Heart right ventricle (tissue), 16 donors: ENCODE measurements around the gene NRROS. TPM values are rescaled to one million over a fixed set of nuclear protein-coding genes. Genes with fewer than 3 reads are reported as not detected.
"Not testable (repeated sequence)": the region's sequence is repeated elsewhere in the genome, so short reads cannot be mapped to it uniquely, and the experiment has no call there.

Experiments
- ATAC-seq, 8 donors: fragments of 200-7000 bp; cut with Tn5 transposase; one replicate each; pipeline ENCODE4 v1.9.1; 2020; ENCODE audit warnings: mild to moderate bottlenecking in 8 of 8, moderate library complexity in 8 of 8, moderate number of reproducible peaks in 1 of 8
- DNase-seq, 2 donors: peaks; one replicate each; pipeline ENCODE4 v3.0.0-alpha.2; 2020
- H3K27ac ChIP-seq, 10 donors: fragments of 200-600 bp; sonication (generic) in 2 of 10; one replicate each; pipeline versions ENCODE4 v1.5.0 to v1.8.0; 2020 to 2022; ENCODE audit warnings: mild to moderate bottlenecking in 3 of 10
- H3K27me3 ChIP-seq, 7 donors: fragments of 200-600 bp; one replicate each; pipeline ENCODE4 v1.8.0; 2021 to 2022; ENCODE audit warnings: mild to moderate bottlenecking in 2 of 7
- H3K36me3 ChIP-seq, 9 donors: fragments of 200-600 bp; sonication (generic) in 1 of 9; one replicate each; pipeline versions ENCODE4 v1.5.0 to v1.8.0; 2020 to 2022; ENCODE audit warnings: mild to moderate bottlenecking in 2 of 9
- H3K4me1 ChIP-seq, 9 donors: fragments of 200-600 bp; sonication (generic) in 1 of 9; one replicate each; pipeline versions ENCODE4 v1.5.0 to v1.8.0; 2020 to 2022; ENCODE audit warnings: mild to moderate bottlenecking in 4 of 9
- H3K4me3 ChIP-seq, 10 donors: fragments of 200-600 bp; sonication (generic) in 2 of 10; one replicate each; pipeline versions ENCODE4 v1.5.0 to v1.8.0; 2020 to 2022; ENCODE audit warnings: mild to moderate bottlenecking in 7 of 10, moderate library complexity in 2 of 10
- H3K9me3 ChIP-seq, 11 donors: fragments of 200-600 bp in 10 of 11; sonication (generic) in 2 of 11; one replicate each; pipeline versions ENCODE4 v1.5.0 to v1.8.0; 2013 to 2022; ENCODE audit warnings: mild to moderate bottlenecking in 2 of 11, control low read depth in 1 of 11, moderate library complexity in 1 of 11
- CTCF ChIP-seq, 9 donors: fragments of 200-600 bp; sonication (generic) in 2 of 9; IDR thresholded peaks; one replicate each; pipeline versions ENCODE4 v1.5.0 to v1.8.0; 2021 to 2022; ENCODE audit warnings: antibody characterized with exemption in 9 of 9, mild to moderate bottlenecking in 5 of 9, moderate library complexity in 1 of 9
- whole genome bisulfite sequencing, 2 donors: extraction: QIAGEN DNeasy Blood & Tissue Kit; methylation state at CpG; one replicate each; pipeline ENCODE4 v1.1.7; 2013; ENCODE audit warnings: inconsistent platforms in 1 of 2; 5-methylcytosine and 5-hydroxymethylcytosine counted together
- intact Hi-C, 10 donors: fragments of 100-400 bp; cut with DNase I; formaldehyde crosslinking; loops; one replicate each; pipeline versions ENCODE4 v1.11.1 to v1.14.2; 2022
- polyA plus RNA-seq, 2 donors: library from polyadenylated mRNA; stranded (reverse); fragments of 200-250 nt; gene quantifications; one replicate each; pipeline ENCODE4 v1.2.3, GENCODE V29; 2013
- total RNA-seq, 10 donors: library from RNA; stranded (reverse); fragmentation: NEBNext Ultra II Directional in 3 of 10; extraction: Animal tissue kit (Norgen Biotek cat#: 25700) in 3 of 10; gene quantifications; one replicate each; pipeline versions ENCODE4 v1.2.1 to v1.2.4, GENCODE V29; 2021 to 2023
- donor health status: Arrhythmogenic right ventricular cardiomyopathy.
- donor health status: ischemic (EF 13 %, LVEDD 7.1; RV severe dilation, severe dysfunction).
- donor health status: healthy with polysubstance abuse.
- donor health status: DM: no; HTN: yes; CAD: no.
- donor health status: DM: no; HTN: no; CAD: no.
- donor health status: ischemic (EF 25% LVEDD 6.9; RV normal size, moderate dysfunction).
- donor health status: ischemic (EF 25% LVEDD 5.7; RV mildly dilated, moderate dysfunction).
- donor health status: healthy.
- donor health status: DM: yes; HTN: yes; CAD: no.
- donor health status: Ischemic cardiomyopathy.
- donor health status: ischemic (EF 35%, LVEDD 5.7; RV mildly dilated, moderate dysfunction).
- donor health status: nonischemic (EF 11% LVEDD 7.7; RV severe dilation, severe dysfunction).
- donor health status: DM: yes; HTN: yes; CAD: no.
- donor health status: PGD.
- donor health status: ischemic (EF 29% LVEDD 5.4; RV normal size, mild dysfunction).
- donor health status: nonischemic (EF 23%, LVEDD 6.1; RV moderate dilation, normal function).

The NRROS gene
- total and polyA plus RNA-seq, 12 donors, result 1.1 to 11.7 (median 2.7) TPM

GRCh38 chr3:196634829-196635228 lies 4.7 kb upstream of the NRROS start:
- ATAC-seq, result no peak
- no peak for DNase-seq
- Histone ChIP-seq H3K9me3 (no peaks in the 10 kb centered on the region), H3K27me3 (peaks cover 0 to 13% (median 2%) of the 10 kb centered on the region in 7 donors), H3K36me3 (no peaks in the 10 kb centered on the region), H3K27ac (peak overlapping the region in 3 of 10 donors; percentile 25 to 76 (median 39)), H3K4me1 (peaks cover 0 to 70% (median 28%) of the 10 kb centered on the region in 9 donors), H3K4me3 (no peak overlapping the region)
- WGBS, 2 donors, result 83 to 85% methylated on average over 7 of the region's 7 CpGs
- TF ChIP-seq CTCF (IDR thresholded peaks at IDR 0.05), result no peak
- intact Hi-C loops, result loop anchor here in 3 of 10 donors (5.0 kb wide), 2 partner anchors 37 to 42 kb away; no protein-coding TSS in a partner anchor

DNA sequence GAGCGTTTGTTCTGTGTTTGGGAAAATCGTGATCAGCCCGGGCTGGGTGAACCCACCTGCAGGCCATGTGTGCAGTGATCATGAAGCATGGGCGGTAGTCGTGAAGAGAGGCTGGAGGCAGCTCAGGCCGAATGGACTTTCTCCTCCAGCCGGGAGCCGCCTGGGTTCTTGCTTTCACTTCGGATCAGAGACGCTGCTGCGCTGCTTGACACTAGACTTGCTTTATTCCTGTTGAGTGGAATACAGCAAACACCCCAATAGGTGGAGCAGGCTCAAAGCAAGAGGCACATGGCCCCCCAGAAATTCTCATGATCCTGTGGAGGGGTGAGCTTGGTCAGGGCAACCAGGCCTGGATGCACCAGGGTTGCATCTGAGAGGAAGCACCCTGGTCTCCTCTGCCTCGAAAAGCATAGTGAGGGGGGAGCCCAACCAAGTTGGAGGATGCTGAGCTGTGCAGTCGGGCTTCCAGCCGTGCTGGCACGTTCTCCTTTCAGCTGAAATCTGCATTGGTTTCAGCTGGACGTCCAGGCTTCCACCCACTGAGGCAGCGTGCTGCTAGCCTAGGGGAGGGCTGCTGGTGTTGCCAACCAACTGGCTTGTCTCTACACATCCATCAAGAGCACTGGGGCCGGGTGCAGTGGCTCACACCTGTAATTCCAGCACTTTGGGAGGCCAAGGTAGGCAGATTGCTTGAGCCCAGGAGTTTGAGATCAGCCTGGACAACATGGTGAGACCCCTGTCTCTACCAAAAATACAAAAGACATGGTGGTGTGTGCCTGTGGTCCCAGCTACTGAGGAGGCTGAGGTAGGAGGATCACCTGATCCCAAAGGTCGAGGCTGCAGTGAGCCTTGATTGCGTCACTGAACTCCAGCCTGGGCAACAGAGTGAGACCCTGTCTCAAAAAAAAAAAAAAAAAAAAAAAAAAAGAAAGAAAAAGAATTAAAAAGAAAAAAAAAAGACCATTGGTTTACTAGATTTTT lies 2.8 kb upstream of the NRROS start:
- 82 to 84% methylated on average over 20 of the region's 20 CpGs for WGBS, 2 donors
- Histone ChIP-seq H3K9me3 (no peaks in the 10 kb centered on the region), H3K27me3 (peaks cover 0 to 24% (median 12%) of the 10 kb centered on the region in 7 donors), H3K4me1 (peaks cover 0 to 73% (median 26%) of the 10 kb centered on the region in 9 donors), H3K4me3 (no peak overlapping the region), H3K36me3 (no peaks in the 10 kb centered on the region), H3K27ac (peak overlapping the region in 1 of 10 donors; percentile 76)
- intact Hi-C loops, result loop anchor here in 3 of 10 donors (5.0 kb wide), 2 partner anchors 36 to 41 kb away; no protein-coding TSS in a partner anchor
- ATAC-seq (no peak), DNase-seq (peak in 1 of 2 donors; percentile 18)
- TF ChIP-seq CTCF (IDR thresholded peaks at IDR 0.05), result no peak

- peaks cover 0 to 28% (median 12%) of the 10 kb centered on the region in 7 donors for H3K27me3 ChIP-seq
- not testable (repeated sequence) for H3K4me3 ChIP-seq, H3K9me3 ChIP-seq, H3K36me3 ChIP-seq, DNase-seq, ATAC-seq
- 83 to 90% methylated on average over 4 of the region's 4 CpGs for WGBS, 2 donors
- intact Hi-C loops, result loop anchor here in 3 of 10 donors (5.0 kb wide), 2 partner anchors 34 to 39 kb away; no protein-coding TSS in a partner anchor
- H3K4me1 ChIP-seq, result peaks cover 0 to 77% (median 20%) of the 10 kb centered on the region in 9 donors
- peak overlapping the region in 1 of 10 donors; percentile 94 for H3K27ac ChIP-seq
These were observed 1.6 kb upstream of the NRROS start for GRCh38 chr3:196637941-196638340.

DNA sequence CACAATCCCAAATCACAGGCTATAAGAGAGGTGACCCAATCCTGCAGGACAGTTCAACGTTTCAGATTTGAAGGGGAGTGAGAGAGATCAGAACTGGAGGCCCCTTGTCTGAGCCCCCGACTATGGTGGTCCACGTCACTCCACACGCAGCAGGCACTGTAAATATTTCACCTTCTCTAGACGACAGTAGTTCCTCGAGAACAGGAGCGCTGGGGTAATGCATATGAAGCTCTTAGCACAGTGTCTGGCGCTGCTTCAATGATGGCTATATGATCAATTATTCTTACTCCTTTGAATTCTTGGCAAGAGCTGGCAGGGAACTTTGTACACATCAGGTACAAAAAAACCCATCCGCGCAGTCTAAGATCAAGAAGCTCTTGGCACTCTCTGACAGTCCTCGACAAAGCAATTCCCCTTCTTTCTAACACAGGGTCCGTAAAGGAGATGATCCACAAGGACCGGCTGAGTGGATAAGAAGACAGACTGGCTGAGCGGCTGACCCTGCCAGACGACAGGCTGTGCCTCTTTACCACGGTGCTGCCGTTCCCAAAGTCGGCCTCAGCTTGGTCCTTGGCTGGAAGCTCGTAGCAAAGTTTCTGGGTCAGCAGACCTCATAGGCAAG lies 522 bp upstream of the NRROS start:
- Histone ChIP-seq H3K27ac (peak overlapping the region; percentile 59 to 94 (median 77)), H3K4me1 (peaks cover 0 to 77% (median 12%) of the 10 kb centered on the region in 9 donors), H3K9me3 (no peaks in the 10 kb centered on the region), H3K36me3 (peaks cover 0 to 8% (median 0%) of the 10 kb centered on the region in 9 donors), H3K27me3 (peaks cover 0 to 28% (median 12%) of the 10 kb centered on the region in 7 donors), H3K4me3 (peak overlapping the region; percentile 40 to 86 (median 68))
- no peak for TF ChIP-seq CTCF (IDR thresholded peaks at IDR 0.05)
- 40 to 44% methylated on average over 19 of the region's 19 CpGs for WGBS, 2 donors
- DNase-seq (no peak), ATAC-seq (peak in 7 of 8 donors; percentile 3 to 32 (median 5))
- intact Hi-C loops, result loop anchor here in 3 of 10 donors (5.0 kb wide), 2 partner anchors 33 to 38 kb away; no protein-coding TSS in a partner anchor
